Stimulated activated CD4-positive, alpha-beta T cell treated with anti-CD3 and anti-CD28 coated beads, Interleukin-15, amount 100 ng/mL, for 24 hours (primary cell): ENCODE measurements around the gene PLN.

Source experiments
- DNase-seq: peaks from one replicate; pipeline ENCODE4 v3.0.0-alpha.2; 2020

Gene PLN

GRCh38 chr6:118542184-118542952, 5.7 kb upstream of the PLN start:
- no peak for DNase-seq

- no peak for DNase-seq
Observed at GRCh38 chr6:118544105-118544504, 4.0 kb upstream of the PLN start.

GRCh38 chr6:118546164-118546879, 1.8 kb upstream of the PLN start:
- no peak for DNase-seq

- DNase-seq, result no peak
Observed at GRCh38 chr6:118546880-118547218, 1.2 kb upstream of the PLN start.

GRCh38 chr6:118548613-118549012, 517 bp downstream of the PLN start:
- no peak for DNase-seq

- no peak for DNase-seq
Observed at GRCh38 chr6:118551063-118552053, 3.3 kb downstream of the PLN start.

GRCh38 chr6:118553132-118553531, 5.0 kb downstream of the PLN start:
- no peak for DNase-seq

- DNase-seq, result no peak
Observed at GRCh38 chr6:118554698-118555097, 6.6 kb downstream of the PLN start.

- no peak for DNase-seq
Observed at GRCh38 chr6:118558464-118559217, 10.5 kb downstream of the PLN start.

GRCh38 chr6:118559659-118560058, 11.6 kb downstream of the PLN start:
- no peak for DNase-seq

GRCh38 chr6:118562248-118562647, 14.2 kb downstream of the PLN start:
- DNase-seq, result no peak

GRCh38 chr6:118562959-118563358, 14.9 kb downstream of the PLN start:
- DNase-seq, result no peak

GRCh38 chr6:118565311-118565960, 17.3 kb downstream of the PLN start:
- DNase-seq, result no peak

- no peak for DNase-seq
Observed at GRCh38 chr6:118567974-118568373, 19.9 kb downstream of the PLN start.

- DNase-seq, result no peak
Observed at GRCh38 chr6:118569498-118569897, 21.4 kb downstream of the PLN start.

GRCh38 chr6:118571121-118571520, 23.0 kb downstream of the PLN start:
- DNase-seq, result no peak

GRCh38 chr6:118574051-118574865, 26.2 kb downstream of the PLN start:
- DNase-seq, result no peak

- DNase-seq, result no peak
Observed at GRCh38 chr6:118577972-118578371, 29.9 kb downstream of the PLN start.

- DNase-seq, result no peak
Observed at GRCh38 chr6:118578617-118579016, 30.5 kb downstream of the PLN start.

- no peak for DNase-seq
Observed at GRCh38 chr6:118579786-118580185, 31.7 kb downstream of the PLN start.
